Measurements from ENCODE around the gene CLCN7.
"Not testable (repeated sequence)": the region's sequence is repeated elsewhere in the genome, so short reads cannot be mapped to it uniquely, and the experiment has no call there.

CLCN7 gene

DNA sequence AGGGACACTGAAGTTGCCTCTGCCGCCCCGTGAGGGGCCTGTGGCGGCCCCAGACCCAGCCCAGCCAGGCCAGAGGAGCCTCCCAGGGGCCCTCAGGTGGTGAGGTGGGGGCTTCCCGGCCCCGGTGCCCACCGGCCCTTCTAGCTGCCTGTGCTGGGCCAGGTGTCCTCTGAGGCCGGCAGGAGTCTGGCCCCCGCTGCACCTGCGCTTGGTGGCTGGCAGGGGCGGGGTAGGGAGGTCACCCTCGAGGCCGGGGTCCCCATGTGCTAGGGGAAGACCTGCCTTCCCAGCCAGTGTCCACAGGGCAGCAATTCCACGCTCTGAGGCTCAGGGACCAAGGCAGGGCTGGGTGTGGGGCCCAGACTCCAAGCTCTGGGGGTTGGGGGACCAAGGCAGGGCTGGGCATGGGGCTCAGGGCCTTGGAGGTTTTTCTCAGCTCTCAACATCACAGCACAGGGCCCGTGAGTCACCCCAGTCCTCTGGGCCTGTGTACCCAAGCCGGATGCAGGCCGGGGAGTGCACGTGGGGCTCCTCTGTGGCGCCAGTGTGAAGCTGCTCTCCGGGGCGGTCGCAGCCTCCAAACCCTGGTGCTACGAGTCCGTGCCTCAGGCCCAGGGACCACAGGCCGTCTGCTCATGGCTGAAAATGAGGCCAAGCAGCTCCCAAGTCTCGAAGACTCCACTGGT is 29.2 kb downstream of the CLCN7 start:
- DNase-seq (ENCODE audit: low read depth in 2 of 2), result no peak

DNA sequence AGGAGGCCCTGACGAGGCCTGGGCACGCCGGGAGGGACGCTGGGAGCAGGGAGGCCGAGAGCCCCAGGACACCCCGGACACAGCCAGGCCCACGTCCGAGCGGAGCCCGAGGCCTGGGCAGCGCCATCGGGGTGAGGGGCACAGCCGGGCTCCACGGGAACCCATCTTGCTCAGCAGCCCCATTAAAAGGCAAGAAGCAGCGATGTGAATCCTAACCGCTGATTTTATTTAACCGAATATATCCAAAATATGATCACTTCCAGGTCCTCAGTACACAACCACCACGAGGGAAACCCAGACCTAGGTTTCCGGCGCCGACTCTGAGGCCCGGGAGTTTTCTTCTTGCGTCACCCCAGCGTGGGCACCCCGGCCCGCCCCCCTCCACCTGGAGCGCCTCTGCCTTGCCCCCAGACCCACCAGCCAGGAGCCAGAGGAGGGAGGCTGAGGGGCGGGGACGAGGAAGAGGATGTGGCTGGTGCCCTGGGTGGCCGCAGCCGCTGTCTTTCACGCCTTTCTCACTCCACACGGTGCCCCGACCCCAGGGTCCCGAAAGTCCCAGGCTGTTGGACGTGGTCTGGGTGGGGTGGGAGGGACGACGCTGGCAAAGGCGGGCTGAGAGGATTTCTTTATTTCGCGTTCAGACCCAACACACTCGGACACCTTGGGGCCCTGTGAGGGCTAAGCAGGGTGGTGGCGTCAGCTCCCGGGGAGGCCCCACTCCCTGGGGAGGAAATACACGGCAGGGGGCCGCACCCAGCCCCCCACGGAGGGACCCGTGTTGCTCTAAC is 29.9 kb downstream of the CLCN7 start:
- DNase-seq (ENCODE audit: low read depth in 2 of 2), result no peak

DNA sequence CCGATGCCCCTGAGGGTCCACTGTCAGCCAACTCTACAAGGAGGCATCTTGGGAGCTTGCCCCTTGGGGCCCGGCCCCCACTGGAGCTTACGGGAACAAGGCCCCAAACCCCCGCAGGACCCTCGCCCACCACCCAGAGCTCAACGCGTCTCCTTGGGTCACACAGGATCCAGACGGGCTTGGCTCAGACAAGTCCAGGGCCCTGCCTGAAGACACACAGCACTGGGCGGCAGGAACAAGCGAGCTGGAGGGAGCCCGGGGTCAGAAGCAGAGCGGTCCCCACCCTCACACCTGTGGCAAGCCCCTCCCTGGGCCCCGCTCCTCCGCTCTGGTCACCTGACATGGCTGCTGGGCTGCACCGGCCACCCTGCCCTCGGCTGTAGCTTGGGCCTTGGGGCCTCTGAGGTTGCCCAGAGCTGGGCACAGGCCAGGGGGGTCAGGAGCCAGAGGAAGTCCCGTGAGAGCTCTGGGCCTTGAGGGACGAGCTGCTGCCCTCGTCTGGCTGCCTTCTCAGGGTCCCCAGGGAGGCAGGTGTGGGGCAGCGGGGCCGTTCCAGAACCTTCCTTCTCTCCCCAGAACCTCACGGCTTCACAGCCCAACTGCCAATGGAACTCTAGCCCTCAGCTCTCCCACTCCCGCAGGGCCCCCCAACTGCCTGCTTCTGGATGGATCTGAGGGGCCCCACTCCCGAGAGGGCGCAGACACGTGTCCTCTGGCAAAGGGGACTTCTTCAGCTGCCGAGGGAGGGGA is 30.7 kb downstream of the CLCN7 start, which contains the start of gene CCDC154:
CCDC154 (minus strand) TSS at position 577 of the 750 bp plus-strand sequence; CDS start at position 343, 234 bp downstream.
- DNase-seq (ENCODE audit: low read depth in 2 of 2), result no peak

DNA sequence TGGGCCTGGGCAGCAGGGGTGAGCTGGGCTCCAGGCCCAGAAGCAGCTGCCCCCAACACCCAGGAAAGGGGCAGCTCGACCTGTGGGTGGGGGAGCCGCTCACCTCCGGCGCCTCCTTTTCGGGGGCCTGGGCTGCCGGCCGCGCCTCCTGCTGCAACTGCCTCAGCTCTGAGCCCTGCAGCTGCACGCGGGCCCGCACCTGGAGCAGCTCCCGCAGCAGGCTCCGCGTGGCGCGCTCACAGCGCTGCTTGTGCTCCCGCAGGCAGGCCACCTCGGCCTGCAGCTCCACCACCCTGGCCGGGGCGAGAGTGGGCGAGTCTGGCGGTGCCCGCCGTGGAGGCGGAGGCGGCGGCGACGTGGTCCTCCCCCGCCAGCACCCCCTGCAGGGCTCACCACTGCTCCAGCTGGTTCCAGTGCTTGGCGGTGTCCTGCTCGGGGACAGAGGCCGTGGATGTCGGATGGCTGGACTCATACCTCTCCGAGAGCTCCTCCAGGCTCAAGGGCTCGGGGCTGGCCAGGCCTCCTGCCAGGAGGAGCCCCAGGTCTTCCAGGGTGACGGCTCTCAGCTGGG is 31.3 kb downstream of the CLCN7 start:
- DNase-seq (ENCODE audit: low read depth in 2 of 2), result no peak

DNA sequence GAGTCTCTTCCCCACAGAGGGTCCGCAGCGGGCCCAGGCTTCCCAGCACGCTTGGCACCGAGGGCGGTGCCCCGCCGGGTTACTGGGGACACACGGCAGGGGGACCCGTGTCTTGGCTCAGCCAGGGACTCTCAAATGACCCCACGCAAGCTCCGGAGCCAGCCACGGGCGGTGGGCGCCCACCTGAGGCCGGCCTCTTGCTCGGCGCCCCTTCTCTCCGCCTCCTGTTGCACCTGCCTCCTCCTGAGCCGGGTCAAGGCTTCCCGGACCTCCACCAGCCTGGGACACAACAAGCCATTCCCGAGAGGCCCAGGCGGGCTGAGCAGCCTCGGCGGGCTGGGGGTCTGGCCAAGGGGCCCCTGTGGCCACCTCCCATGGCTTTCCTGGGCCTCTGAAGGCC is 32.1 kb downstream of the CLCN7 start:
- DNase-seq (ENCODE audit: low read depth in 2 of 2), result no peak

GRCh38 chr16:1441391-1441829 is 33.4 kb downstream of the CLCN7 start:
- DNase-seq (ENCODE audit: low read depth in 2 of 2), result no peak

- DNase-seq (ENCODE audit: low read depth in 2 of 2), result not testable (repeated sequence)
Observed at GRCh38 chr16:1439699-1440074, 35.1 kb downstream of the CLCN7 start.

DNA sequence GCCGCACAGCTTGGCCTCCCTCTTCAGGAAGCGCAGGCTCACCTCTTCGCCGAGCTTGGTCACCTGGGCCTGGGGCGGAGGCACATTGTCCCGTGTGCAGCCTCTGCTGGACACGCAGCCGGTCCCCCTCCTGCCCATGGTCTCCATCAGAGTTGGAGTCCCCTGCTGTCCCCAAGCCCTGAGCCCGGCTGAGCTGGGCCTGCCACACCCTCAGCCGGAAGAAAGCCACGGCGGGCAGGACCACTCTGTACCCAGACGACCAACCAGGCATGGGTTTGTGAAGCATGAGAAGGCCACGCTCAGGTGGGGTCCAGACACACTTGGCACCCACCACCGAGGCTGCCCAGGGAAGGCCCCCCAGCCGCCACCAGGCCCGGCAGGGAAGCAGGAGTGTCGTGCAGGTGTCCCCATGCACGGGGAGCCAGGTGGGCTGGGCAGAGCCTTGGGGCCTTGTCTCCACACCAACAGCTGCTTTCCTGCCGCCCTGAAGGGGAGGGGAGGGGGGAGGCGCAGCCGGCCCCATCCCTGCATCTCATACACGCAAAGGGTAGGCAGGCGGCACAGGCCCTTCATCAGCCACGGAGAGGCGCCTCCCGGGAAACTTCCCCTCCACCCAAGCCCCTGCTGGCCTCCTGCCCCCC is 35.6 kb downstream of the CLCN7 start:
- DNase-seq (ENCODE audit: low read depth in 2 of 2), result no peak

GRCh38 chr16:1438229-1439057 is 36.4 kb downstream of the CLCN7 start:
- DNase-seq (ENCODE audit: low read depth in 2 of 2), result no peak

DNA sequence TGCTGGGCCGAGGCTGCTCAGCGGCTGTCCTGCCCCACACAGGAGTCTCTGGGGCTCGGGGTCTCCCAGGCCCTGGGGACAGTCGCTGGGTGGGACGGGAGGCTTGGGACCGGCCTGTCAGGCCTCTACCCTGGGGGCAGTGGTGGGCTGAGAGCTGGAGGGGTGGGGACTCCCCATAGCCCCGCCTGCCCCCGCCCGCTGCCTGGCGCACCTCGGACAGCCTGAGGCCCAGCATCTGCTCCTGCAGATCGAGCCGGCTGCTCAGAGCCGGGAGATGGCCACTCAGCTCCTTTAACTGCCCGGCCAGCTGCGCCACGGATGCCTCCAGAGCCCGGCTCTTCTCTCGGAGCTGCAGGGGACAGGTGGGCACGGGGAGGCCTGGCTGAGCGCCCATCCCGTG is 37.2 kb downstream of the CLCN7 start:
- DNase-seq (ENCODE audit: low read depth in 2 of 2), result no peak

GRCh38 chr16:1436731-1437355 is 38.0 kb downstream of the CLCN7 start:
- no peak for DNase-seq (ENCODE audit: low read depth in 2 of 2)

GRCh38 chr16:1435921-1436697 is 38.7 kb downstream of the CLCN7 start:
- DNase-seq (ENCODE audit: low read depth in 2 of 2), result no peak

DNA sequence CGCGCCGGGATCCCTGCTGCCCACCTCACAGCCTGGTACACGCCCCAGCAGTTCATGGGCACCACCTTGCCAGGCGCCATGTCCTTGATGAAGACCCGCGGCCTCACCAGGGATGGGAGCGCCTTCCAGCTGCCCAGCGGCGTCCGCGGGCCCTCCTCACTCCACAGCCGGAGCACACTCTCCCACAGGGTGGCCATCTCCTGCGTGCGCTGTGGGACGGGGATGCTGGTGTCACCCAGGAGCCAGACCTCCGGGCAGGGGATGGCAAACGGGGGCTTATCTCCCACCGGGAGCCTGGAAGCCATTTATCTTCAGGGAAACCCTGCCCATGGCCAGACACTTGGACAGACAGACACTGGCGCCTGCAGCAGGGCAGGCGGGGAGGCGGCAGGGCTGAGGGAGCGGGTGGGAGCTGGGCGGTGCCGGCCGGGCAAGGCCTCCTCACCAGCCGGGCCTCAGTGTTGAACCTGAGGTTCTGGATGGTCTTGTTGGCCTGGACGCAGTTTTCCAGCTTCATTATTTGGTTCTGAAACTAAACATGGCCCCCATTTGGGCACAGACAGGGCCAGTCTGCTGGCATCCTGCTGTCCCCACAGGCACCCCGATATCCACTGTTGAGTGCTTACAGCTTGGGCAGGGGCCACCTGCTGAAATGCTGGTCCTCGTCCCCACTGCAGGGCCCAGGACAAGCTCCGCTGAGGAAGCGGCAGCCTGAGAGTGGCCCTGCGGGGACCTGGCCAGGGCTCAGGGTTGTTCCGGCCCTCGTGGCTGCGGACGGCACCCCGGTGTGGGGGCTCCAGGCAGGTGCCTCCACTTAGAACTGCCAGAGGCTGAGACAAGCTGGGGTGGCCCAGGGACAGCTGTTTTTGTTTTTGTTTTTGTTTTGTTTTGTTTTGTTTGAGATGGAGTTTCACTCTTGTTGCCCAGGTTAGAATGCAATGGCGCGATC is 39.9 kb downstream of the CLCN7 start:
- DNase-seq (ENCODE audit: low read depth in 2 of 2), result no peak

- DNase-seq (ENCODE audit: low read depth in 2 of 2), result no peak
Observed at GRCh38 chr16:1433756-1434155, 41.1 kb downstream of the CLCN7 start.

GRCh38 chr16:1433263-1433560 is 41.6 kb downstream of the CLCN7 start:
- no peak for DNase-seq (ENCODE audit: low read depth in 2 of 2)

- no peak for DNase-seq (ENCODE audit: low read depth in 2 of 2)
Observed at GRCh38 chr16:1432388-1433262, 42.2 kb downstream of the CLCN7 start.

GRCh38 chr16:1431497-1432270 is 43.1 kb downstream of the CLCN7 start:
- DNase-seq (ENCODE audit: low read depth in 2 of 2), result no peak
